Mesendoderm (in vitro differentiated cells): ENCODE data around the gene CABP2. TPM values are rescaled to one million over a fixed set of nuclear protein-coding genes. Genes with fewer than 3 reads are reported as not detected.

Experiments used
- DNase-seq: peaks from one replicate; pipeline ENCODE4 v3.0.0; 2013
- H2AK5ac ChIP-seq: 2 replicates; pipeline ENCODE4 v1.6.1; 2013; ENCODE audit warnings: low read length, inconsistent platforms
- H2BK120ac ChIP-seq: 2 replicates; pipeline ENCODE4 v1.6.1; 2013; ENCODE audit warnings: low read depth, mild to moderate bottlenecking, low read length, moderate library complexity, mixed read lengths
- H2BK15ac ChIP-seq: replicated peaks from 2 replicates; pipeline ENCODE4 v1.6.1; 2013; ENCODE audit warnings: low read depth, mild to moderate bottlenecking, moderate library complexity
- H2BK5ac ChIP-seq: 2 replicates; pipeline ENCODE4 v1.6.1; 2013; ENCODE audit warnings: low read length, inconsistent platforms
- H3K18ac ChIP-seq: 2 replicates; pipeline ENCODE4 v1.6.1; 2013; ENCODE audit warnings: mild to moderate bottlenecking, low read length, mixed read lengths
- H3K23ac ChIP-seq: one replicate; pipeline ENCODE4 v1.6.1; 2013; ENCODE audit warnings: low read length
- H3K27ac ChIP-seq: 2 replicates; pipeline ENCODE4 v1.5.1; 2013; ENCODE audit warnings: low read depth, mild to moderate bottlenecking, inconsistent platforms, low read length, moderate library complexity
- H3K27me3 ChIP-seq: 2 replicates; pipeline ENCODE4 v1.6.1; 2013; ENCODE audit warnings: low read length, control low read depth, mild to moderate bottlenecking, inconsistent platforms; ENCODE audit not compliant: insufficient read depth, poor library complexity
- H3K36me3 ChIP-seq: 2 replicates; pipeline ENCODE4 v1.6.1; 2013; ENCODE audit warnings: low read length, inconsistent platforms; ENCODE audit not compliant: control insufficient read depth, insufficient read depth
- H3K4ac ChIP-seq: one replicate; pipeline ENCODE4 v1.6.1; 2013; ENCODE audit warnings: low read depth, mild to moderate bottlenecking, low read length, moderate library complexity
- H3K4me1 ChIP-seq: 2 replicates; pipeline ENCODE4 v1.6.1; 2013; ENCODE audit warnings: low read depth, low read length, inconsistent platforms; ENCODE audit not compliant: control insufficient read depth
- H3K4me2 ChIP-seq: 2 replicates; pipeline ENCODE4 v1.6.1; 2013; ENCODE audit warnings: low read length
- H3K4me3 ChIP-seq: 2 replicates; pipeline ENCODE4 v1.5.1; 2013; ENCODE audit warnings: mild to moderate bottlenecking, low read length
- H3K56ac ChIP-seq: one replicate; pipeline ENCODE4 v1.6.1; 2013; ENCODE audit warnings: low read length
- H3K79me1 ChIP-seq: 2 replicates; pipeline ENCODE4 v1.6.1; 2013; ENCODE audit warnings: low read length, inconsistent platforms
- H3K79me2 ChIP-seq: 2 replicates; pipeline ENCODE4 v1.6.1; 2013; ENCODE audit warnings: mild to moderate bottlenecking, low read length; ENCODE audit not compliant: control insufficient read depth, insufficient read depth
- H3K9ac ChIP-seq: 2 replicates; pipeline ENCODE4 v1.6.1; 2013; ENCODE audit warnings: low read length, inconsistent platforms
- H4K5ac ChIP-seq: one replicate; pipeline ENCODE4 v1.6.1; 2013; ENCODE audit warnings: low read length
- H4K8ac ChIP-seq: one replicate; pipeline ENCODE4 v1.6.1; 2013; ENCODE audit warnings: low read depth, mild to moderate bottlenecking, control low read depth, low read length, moderate library complexity
- WGBS: extraction: QIAGEN DNeasy Blood & Tissue Kit; methylation state at CpG from one replicate; pipeline ENCODE4 v1.1.7; 2013; ENCODE audit warnings: low lambda C conversion rate, missing lambda C conversion rate; ENCODE audit not compliant: insufficient coverage; ENCODE audit errors: extremely low coverage; 5-methylcytosine and 5-hydroxymethylcytosine counted together
- polyA plus RNA-seq, 2 experiments: library from polyadenylated mRNA; stranded (reverse); fragments of 200-250 nt; gene quantifications; one replicate each; pipeline ENCODE4 v1.2.3, GENCODE V29; 2013

The CABP2 gene
- polyA plus RNA-seq (2013, experiment 1 of 2), result not detected
- not detected for polyA plus RNA-seq (2013, experiment 2 of 2)

- H3K27me3 ChIP-seq, result no peaks in the 10 kb centered on the region
- no peak for DNase-seq
- H3K4me2 ChIP-seq, result no peak within 1 kb of the TSS
- H2BK5ac ChIP-seq, result no peak within 1 kb of the TSS
- no CpG with 5 or more reads among the region's 23 CpGs for WGBS
- no peaks in the 10 kb centered on the region for H3K4me1 ChIP-seq
- H4K5ac ChIP-seq, result no peak within 1 kb of the TSS
- H3K79me1 ChIP-seq, result no peaks in the 10 kb centered on the region
- H3K4ac ChIP-seq, result no peak within 1 kb of the TSS
- H3K23ac ChIP-seq, result no peak within 1 kb of the TSS
- no peak within 1 kb of the TSS for H3K18ac ChIP-seq
- H3K27ac ChIP-seq, result no peak within 1 kb of the TSS
- no peak within 1 kb of the TSS for H3K9ac ChIP-seq
- H3K56ac ChIP-seq, result no peak within 1 kb of the TSS
- H3K4me3 ChIP-seq, result no peak within 1 kb of the TSS
- H2AK5ac ChIP-seq, result no peak within 1 kb of the TSS
- no peak within 1 kb of the TSS for H4K8ac ChIP-seq
- H3K79me2 ChIP-seq, result no peaks in the 10 kb centered on the region
- H3K36me3 ChIP-seq, result no peaks in the 10 kb centered on the region
- H2BK120ac ChIP-seq, result no peak within 1 kb of the TSS
- no peak within 1 kb of the TSS for H2BK15ac ChIP-seq
These were observed at the start of gene CABP2 for GRCh38 chr11:67522844-67523555. Gene CABP2, minus strand, starts transcription at chr11:67523446. Its CDS starts 120 bp downstream, at chr11:67523326.

GRCh38 chr11:67572747-67573419 lies 49.6 kb upstream of the CABP2 start:
- Histone ChIP-seq H3K36me3 (no peaks in the 10 kb centered on the region), H2BK5ac (no peak overlapping the region), H3K4me1 (no peaks in the 10 kb centered on the region), H3K9ac (no peak overlapping the region), H3K56ac (no peak overlapping the region), H4K5ac (no peak overlapping the region), H2BK15ac (no peak overlapping the region), H3K18ac (no peak overlapping the region), H3K4me2 (no peak overlapping the region), H3K27me3 (no peaks in the 10 kb centered on the region), H3K23ac (no peak overlapping the region), H3K79me1 (no peaks in the 10 kb centered on the region), H2AK5ac (no peak overlapping the region), H3K4me3 (no peak overlapping the region), H3K79me2 (no peaks in the 10 kb centered on the region), H3K4ac (no peak overlapping the region), H3K27ac (no peak overlapping the region), H4K8ac (no peak overlapping the region), H2BK120ac (no peak overlapping the region)
- no CpG with 5 or more reads among the region's 21 CpGs for WGBS
- peak; percentile 78 for DNase-seq

- no CpG with 5 or more reads among the region's 5 CpGs for WGBS
- no peaks in the 10 kb centered on the region for H3K79me2 ChIP-seq
- no peak overlapping the region for H2AK5ac ChIP-seq
- H3K18ac ChIP-seq, result no peak overlapping the region
- no peak overlapping the region for H3K9ac ChIP-seq
- no peaks in the 10 kb centered on the region for H3K27me3 ChIP-seq
- no peak overlapping the region for H3K56ac ChIP-seq
- no peak overlapping the region for H3K4ac ChIP-seq
- H3K79me1 ChIP-seq, result no peaks in the 10 kb centered on the region
- no peaks in the 10 kb centered on the region for H3K4me1 ChIP-seq
- H4K8ac ChIP-seq, result no peak overlapping the region
- no peak overlapping the region for H2BK120ac ChIP-seq
- H2BK5ac ChIP-seq, result no peak overlapping the region
- H3K4me3 ChIP-seq, result no peak overlapping the region
- H3K27ac ChIP-seq, result no peak overlapping the region
- no peak overlapping the region for H3K23ac ChIP-seq
- H2BK15ac ChIP-seq, result no peak overlapping the region
- H3K4me2 ChIP-seq, result no peak overlapping the region
- DNase-seq, result no peak
- no peaks in the 10 kb centered on the region for H3K36me3 ChIP-seq
- H4K5ac ChIP-seq, result no peak overlapping the region
These were observed 49.1 kb upstream of the CABP2 start for GRCh38 chr11:67572305-67572704.

- H3K79me2 ChIP-seq, result no peaks in the 10 kb centered on the region
- no peaks in the 10 kb centered on the region for H3K36me3 ChIP-seq
- no peak overlapping the region for H2AK5ac ChIP-seq
- H3K9ac ChIP-seq, result no peak overlapping the region
- no peak overlapping the region for H4K5ac ChIP-seq
- no peak overlapping the region for H3K4me3 ChIP-seq
- H3K27ac ChIP-seq, result no peak overlapping the region
- no peak overlapping the region for H3K18ac ChIP-seq
- H2BK120ac ChIP-seq, result no peak overlapping the region
- H2BK15ac ChIP-seq, result no peak overlapping the region
- H3K4ac ChIP-seq, result no peak overlapping the region
- H3K27me3 ChIP-seq, result no peaks in the 10 kb centered on the region
- no peak overlapping the region for H3K4me2 ChIP-seq
- WGBS, result no CpG with 5 or more reads among the region's 6 CpGs
- H3K23ac ChIP-seq, result no peak overlapping the region
- no peak overlapping the region for H3K56ac ChIP-seq
- H4K8ac ChIP-seq, result no peak overlapping the region
- DNase-seq, result peak; percentile 51
- H3K79me1 ChIP-seq, result no peaks in the 10 kb centered on the region
- H3K4me1 ChIP-seq, result no peaks in the 10 kb centered on the region
- no peak overlapping the region for H2BK5ac ChIP-seq
These were observed 48.2 kb upstream of the CABP2 start for GRCh38 chr11:67571443-67571842.

- no peak overlapping the region for H3K9ac ChIP-seq
- H3K27ac ChIP-seq, result no peak overlapping the region
- no peak overlapping the region for H2BK15ac ChIP-seq
- no peak for DNase-seq
- no peak overlapping the region for H4K5ac ChIP-seq
- no peaks in the 10 kb centered on the region for H3K36me3 ChIP-seq
- no peak overlapping the region for H2AK5ac ChIP-seq
- no peak overlapping the region for H3K4ac ChIP-seq
- WGBS, result no CpG with 5 or more reads among the region's 4 CpGs
- no peaks in the 10 kb centered on the region for H3K27me3 ChIP-seq
- H2BK120ac ChIP-seq, result no peak overlapping the region
- H3K56ac ChIP-seq, result no peak overlapping the region
- H3K4me3 ChIP-seq, result no peak overlapping the region
- H3K4me1 ChIP-seq, result peaks cover 2% of the 10 kb centered on the region
- no peaks in the 10 kb centered on the region for H3K79me1 ChIP-seq
- no peak overlapping the region for H4K8ac ChIP-seq
- H2BK5ac ChIP-seq, result no peak overlapping the region
- no peak overlapping the region for H3K18ac ChIP-seq
- H3K23ac ChIP-seq, result no peak overlapping the region
- H3K4me2 ChIP-seq, result no peak overlapping the region
- H3K79me2 ChIP-seq, result no peaks in the 10 kb centered on the region
These were observed 41.0 kb upstream of the CABP2 start for GRCh38 chr11:67564230-67564629.
